Peyer's patch (tissue), 4 donors: Measurements from ENCODE around the gene PDSS2.

Experiments used
- POLR2A ChIP-seq, 2 donors: fragments of 450-650 bp; IDR thresholded peaks; one replicate each; pipeline ENCODE4 v1.5.1; 2017; ENCODE audit warnings: antibody characterized with exemption in 2 of 2, mild to moderate bottlenecking in 2 of 2, moderate library complexity in 2 of 2
- TF ChIP-seq, protein P1 (sequence below), 6 experiments: fragments of 450-650 bp in 4 of 6; fragments of 200-600 bp in 2 of 6; sonication (generic) in 1 of 6; IDR thresholded peaks; one replicate each; pipeline ENCODE4 v1.5.1; 2017 to 2019; ENCODE audit warnings: antibody characterized with exemption in 6 of 6, mild to moderate bottlenecking in 3 of 6, moderate library complexity in 1 of 6

- TF ChIP-seq POLR2A (IDR thresholded peaks at IDR 0.05), result no peak
- TF ChIP-seq, protein P1, sequence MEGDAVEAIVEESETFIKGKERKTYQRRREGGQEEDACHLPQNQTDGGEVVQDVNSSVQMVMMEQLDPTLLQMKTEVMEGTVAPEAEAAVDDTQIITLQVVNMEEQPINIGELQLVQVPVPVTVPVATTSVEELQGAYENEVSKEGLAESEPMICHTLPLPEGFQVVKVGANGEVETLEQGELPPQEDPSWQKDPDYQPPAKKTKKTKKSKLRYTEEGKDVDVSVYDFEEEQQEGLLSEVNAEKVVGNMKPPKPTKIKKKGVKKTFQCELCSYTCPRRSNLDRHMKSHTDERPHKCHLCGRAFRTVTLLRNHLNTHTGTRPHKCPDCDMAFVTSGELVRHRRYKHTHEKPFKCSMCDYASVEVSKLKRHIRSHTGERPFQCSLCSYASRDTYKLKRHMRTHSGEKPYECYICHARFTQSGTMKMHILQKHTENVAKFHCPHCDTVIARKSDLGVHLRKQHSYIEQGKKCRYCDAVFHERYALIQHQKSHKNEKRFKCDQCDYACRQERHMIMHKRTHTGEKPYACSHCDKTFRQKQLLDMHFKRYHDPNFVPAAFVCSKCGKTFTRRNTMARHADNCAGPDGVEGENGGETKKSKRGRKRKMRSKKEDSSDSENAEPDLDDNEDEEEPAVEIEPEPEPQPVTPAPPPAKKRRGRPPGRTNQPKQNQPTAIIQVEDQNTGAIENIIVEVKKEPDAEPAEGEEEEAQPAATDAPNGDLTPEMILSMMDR (IDR thresholded peaks at IDR 0.05), result no peak
Measured at GRCh38 chr6:107374264-107374663, 85.1 kb downstream of the PDSS2 start.
